Panc1 (cell line): ENCODE data around the gene CASTOR1.

ENCODE experiments used
- CTCF ChIP-seq: fragments of 450-650 bp; IDR thresholded peaks from 2 replicates; pipeline ENCODE4 v1.5.1; 2017; ENCODE audit warnings: mild to moderate bottlenecking
- POLR2AphosphoS5 ChIP-seq: IDR thresholded peaks from 2 replicates; pipeline ENCODE4 v1.6.1; 2012; ENCODE audit warnings: mild to moderate bottlenecking, low read depth, low read length, moderate library complexity
- REST ChIP-seq, 2 experiments: IDR thresholded peaks; 2 replicates each; pipeline ENCODE4 v1.6.1; 2011 to 2012; ENCODE audit warnings: low read depth in 2 of 2, control low read depth in 1 of 2, low read length in 1 of 2, mild to moderate bottlenecking in 1 of 2, moderate library complexity in 1 of 2; ENCODE audit not compliant: insufficient read depth in 1 of 2
- SIN3A ChIP-seq: IDR thresholded peaks from 2 replicates; pipeline ENCODE4 v1.6.1; 2012; ENCODE audit warnings: low read depth, mild to moderate bottlenecking, low read length, moderate library complexity, borderline replicate concordance; ENCODE audit not compliant: insufficient read depth
- TCF7L2 ChIP-seq: IDR thresholded peaks from 2 replicates; pipeline ENCODE4 v1.6.1; 2011; ENCODE audit warnings: mild to moderate bottlenecking, low read depth, low read length, inconsistent platforms

DNA sequence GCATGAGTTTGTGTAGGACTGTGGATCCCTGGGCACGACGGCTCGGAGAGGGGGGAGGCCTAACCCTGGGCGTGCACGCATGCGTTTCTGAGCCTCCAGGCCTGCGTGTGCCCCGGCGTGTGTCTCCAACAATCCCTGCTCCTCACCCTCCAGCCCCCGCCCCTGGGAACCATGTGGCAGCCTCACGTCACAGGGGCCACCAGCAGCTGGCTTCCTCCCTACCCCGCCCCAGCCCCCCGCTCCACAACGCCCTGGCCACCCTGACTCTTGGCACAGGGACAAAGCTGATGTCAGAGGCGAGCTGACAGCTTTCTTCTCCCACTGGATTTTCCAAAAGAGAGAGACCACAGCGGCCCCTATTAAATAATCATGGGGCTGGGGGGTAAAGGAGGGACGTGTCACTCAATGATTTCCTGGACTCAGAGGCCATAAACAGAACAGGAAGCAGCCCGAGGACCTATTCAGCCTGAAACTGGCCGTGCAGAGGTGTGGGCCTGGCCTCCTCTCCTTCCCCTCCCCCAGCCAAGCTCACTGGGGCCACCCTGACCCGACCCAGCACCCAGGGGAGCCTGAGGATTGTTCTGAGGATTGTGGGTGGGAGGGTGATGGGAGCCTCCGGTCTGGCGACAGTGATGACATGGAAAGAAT lies 36.0 kb downstream of the CASTOR1 start:
- TF ChIP-seq CTCF (no peak), POLR2AphosphoS5 (no peak), REST (IDR thresholded peaks at IDR 0.05; ENCODE audit: insufficient read depth in 1 of 2, low read depth in 2 of 2, low read length in 1 of 2) (no peak), SIN3A (no peak), TCF7L2 (no peak)
